WTC11 (cell line): ENCODE data around the gene SFT2D3. TPM values are rescaled to one million over a fixed set of nuclear protein-coding genes. Genes with fewer than 3 reads are reported as not detected.

ENCODE experiments used
- ATAC-seq: fragments of 200-7000 bp; cut with Tn5 transposase; 2 replicates; pipeline ENCODE4 v1.10.0; 2021; ENCODE audit warnings: mild to moderate bottlenecking, moderate library complexity
- CTCF ChIA-PET: fragments of 300-600 bp; sonication (Branson Sonifier 250); formaldehyde crosslinking; loops from one replicate; lab custom pipeline; 2021; ENCODE audit warnings: antibody characterized with exemption; lab: Charles Lee
- POLR2A ChIA-PET: fragments of 350-600 bp; sonication (Branson Sonifier 250); formaldehyde crosslinking; loops from one replicate; lab custom pipeline; 2021; ENCODE audit warnings: antibody characterized with exemption; lab: Charles Lee
- DNase-seq: peaks from one replicate; pipeline ENCODE4 v3.0.0; 2021; ENCODE audit warnings: low spot score
- H3K27ac Mint-ChIP-seq: 2 replicates; pipeline ENCODE4 v1.8.0; 2021; ENCODE audit warnings: mixed read lengths
- H3K27me3 Mint-ChIP-seq: 2 replicates; pipeline ENCODE4 v1.8.0; 2021; ENCODE audit warnings: low read depth, mild to moderate bottlenecking, moderate library complexity, mixed read lengths
- H3K36me3 Mint-ChIP-seq: 2 replicates; pipeline ENCODE4 v1.8.0; 2021; ENCODE audit warnings: mixed read lengths
- H3K4me1 Mint-ChIP-seq: 2 replicates; pipeline ENCODE4 v1.8.0; 2022; ENCODE audit warnings: mixed read lengths
- H3K4me3 Mint-ChIP-seq: 2 replicates; pipeline ENCODE4 v1.8.0; 2021; ENCODE audit warnings: mild to moderate bottlenecking, moderate library complexity, mixed read lengths
- H3K9me3 Mint-ChIP-seq: 2 replicates; pipeline ENCODE4 v1.8.0; 2021; ENCODE audit warnings: mixed read lengths
- ATF3 ChIP-seq: sonication (generic); formaldehyde crosslinking; conservative IDR thresholded peaks from 2 replicates; pipeline ENCODE4 v1.8.1; 2022; ENCODE audit warnings: mild to moderate bottlenecking, missing genetic modification reagents
- CBFB ChIP-seq: sonication (generic); formaldehyde crosslinking; IDR thresholded peaks from 2 replicates; pipeline ENCODE4 v1.8.1; 2022; ENCODE audit warnings: mild to moderate bottlenecking, low read depth, missing genetic modification reagents
- FOXJ3 ChIP-seq: sonication (generic); formaldehyde crosslinking; IDR thresholded peaks from 2 replicates; pipeline ENCODE4 v1.9.0; 2021; ENCODE audit warnings: missing genetic modification reagents, mild to moderate bottlenecking, borderline replicate concordance
- FOXP4 ChIP-seq: sonication (generic); formaldehyde crosslinking; IDR thresholded peaks from 2 replicates; pipeline ENCODE4 v1.8.0; 2022; ENCODE audit warnings: mild to moderate bottlenecking, missing genetic modification reagents
- HMGA2 ChIP-seq: fragments of 250-450 bp; sonication (Bioruptor Pico); IDR thresholded peaks from 2 replicates; pipeline ENCODE4 v1.4.0; 2021; ENCODE audit warnings: mild to moderate bottlenecking, moderate library complexity
- MLX ChIP-seq: sonication (generic); formaldehyde crosslinking; IDR thresholded peaks from 2 replicates; pipeline ENCODE4 v1.8.1; 2023; ENCODE audit warnings: mild to moderate bottlenecking, missing genetic modification reagents, moderate library complexity
- NFATC4 ChIP-seq: fragments of 250-450 bp; sonication (Bioruptor Pico); IDR thresholded peaks from 2 replicates; pipeline ENCODE4 v1.9.0; 2021; ENCODE audit warnings: mild to moderate bottlenecking
- NFE2L1 ChIP-seq: sonication (generic); formaldehyde crosslinking; IDR thresholded peaks from 2 replicates; pipeline ENCODE4 v1.8.1; 2023; ENCODE audit warnings: missing genetic modification reagents
- NFYB ChIP-seq: sonication (generic); formaldehyde crosslinking; conservative IDR thresholded peaks from 2 replicates; pipeline ENCODE4 v1.8.0; 2022; ENCODE audit warnings: low read depth, missing genetic modification reagents
- NR1H2 ChIP-seq: sonication (generic); formaldehyde crosslinking; IDR thresholded peaks from 2 replicates; pipeline ENCODE4 v1.9.0; 2021; ENCODE audit warnings: mild to moderate bottlenecking, moderate library complexity, missing genetic modification reagents
- RORB ChIP-seq: fragments of 250-450 bp; sonication (Bioruptor Pico); IDR thresholded peaks from 2 replicates; pipeline ENCODE4 v1.9.0; 2021; ENCODE audit warnings: mild to moderate bottlenecking
- total RNA-seq: library from RNA; stranded (reverse); gene quantifications from 3 replicates; pipeline ENCODE4 v1.2.3, GENCODE V29; 2021
- TF ChIP-seq, protein P1 (sequence below): sonication (generic); formaldehyde crosslinking; IDR thresholded peaks from 2 replicates; pipeline ENCODE4 v1.8.1; 2023; ENCODE audit warnings: mild to moderate bottlenecking, missing genetic modification reagents
- TF ChIP-seq, protein P2 (sequence below): fragments of 250-450 bp; sonication (Bioruptor Pico); IDR thresholded peaks from 2 replicates; pipeline ENCODE4 v1.8.0; 2021; ENCODE audit warnings: mild to moderate bottlenecking
- TF ChIP-seq, protein P3 (sequence below): sonication (generic); formaldehyde crosslinking; IDR thresholded peaks from 2 replicates; pipeline ENCODE4 v1.8.1; 2023; ENCODE audit warnings: mild to moderate bottlenecking, missing genetic modification reagents
- TF ChIP-seq, protein P4 (sequence below): sonication (generic); formaldehyde crosslinking; IDR thresholded peaks from 2 replicates; pipeline ENCODE4 v1.8.0; 2022; ENCODE audit warnings: mild to moderate bottlenecking, missing genetic modification reagents
- TF ChIP-seq, protein P5 (sequence below): fragments of 250-450 bp; sonication (Bioruptor Pico); IDR thresholded peaks from 2 replicates; pipeline ENCODE4 v1.9.0; 2021; ENCODE audit warnings: mild to moderate bottlenecking, borderline replicate concordance

The SFT2D3 gene
- total RNA-seq, 1 experiment from 2014 or later = 10.5 TPM

DNA sequence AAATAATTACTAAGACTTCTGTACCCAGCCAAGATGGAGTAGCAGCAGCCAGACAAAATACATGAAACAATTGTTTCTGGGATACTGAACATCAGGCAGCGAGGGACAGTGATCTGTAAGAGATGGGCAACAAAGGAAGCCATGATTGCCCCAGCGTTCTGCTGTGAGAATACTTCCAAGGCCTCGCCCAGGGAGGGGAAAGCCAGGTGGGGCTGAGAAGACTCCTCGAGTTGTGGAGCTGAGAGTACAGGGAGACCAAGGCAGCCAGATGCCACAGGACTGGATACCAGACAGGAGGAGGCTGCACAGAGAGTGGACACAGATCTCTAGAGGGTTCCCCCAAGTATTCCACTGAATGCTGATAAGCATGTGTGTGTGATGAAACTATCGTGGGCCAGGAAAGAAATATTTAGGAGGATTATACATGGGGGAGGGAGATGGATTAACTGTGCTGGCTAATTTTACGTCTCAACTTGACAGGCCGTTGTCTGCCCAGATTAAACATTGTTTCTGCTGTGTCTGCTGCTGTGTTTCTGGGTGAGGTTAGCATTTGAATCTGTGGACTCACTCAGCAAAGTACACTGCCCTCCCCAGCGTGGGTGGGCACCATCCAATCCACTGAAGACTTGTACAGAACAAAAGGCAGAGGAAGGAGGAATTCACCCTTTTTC is 15.8 kb upstream of the SFT2D3 start (continued):
- no peak for TF ChIP-seq FOXP4 (CRISPR knock-in tag)

- ChIA-PET POLR2A (no interaction called here), CTCF (interaction anchor here (0.9 kb wide), 1 partner anchor 26 kb away, joined by 3 read pairs; no protein-coding TSS in a partner anchor)
- ATAC-seq (no peak), DNase-seq (no peak)
- Mint-ChIP-seq H3K9me3 (peaks cover 41% of the 10 kb centered on the region), H3K36me3 (peaks cover 32% of the 10 kb centered on the region), H3K27ac (no peak overlapping the region), H3K27me3 (peaks cover 10% of the 10 kb centered on the region), H3K4me1 (no peaks in the 10 kb centered on the region), H3K4me3 (no peak overlapping the region)
- no peak for TF ChIP-seq HMGA2 (CRISPR knock-in tag)
- TF ChIP-seq FOXJ3 (CRISPR knock-in tag) = no peak
- TF ChIP-seq NFYB (CRISPR knock-in tag) = no peak
- no peak for TF ChIP-seq ATF3 (CRISPR knock-in tag)
- no peak for TF ChIP-seq MLX (CRISPR knock-in tag)
- TF ChIP-seq NFE2L1 (CRISPR knock-in tag) = no peak
- TF ChIP-seq, protein P1, sequence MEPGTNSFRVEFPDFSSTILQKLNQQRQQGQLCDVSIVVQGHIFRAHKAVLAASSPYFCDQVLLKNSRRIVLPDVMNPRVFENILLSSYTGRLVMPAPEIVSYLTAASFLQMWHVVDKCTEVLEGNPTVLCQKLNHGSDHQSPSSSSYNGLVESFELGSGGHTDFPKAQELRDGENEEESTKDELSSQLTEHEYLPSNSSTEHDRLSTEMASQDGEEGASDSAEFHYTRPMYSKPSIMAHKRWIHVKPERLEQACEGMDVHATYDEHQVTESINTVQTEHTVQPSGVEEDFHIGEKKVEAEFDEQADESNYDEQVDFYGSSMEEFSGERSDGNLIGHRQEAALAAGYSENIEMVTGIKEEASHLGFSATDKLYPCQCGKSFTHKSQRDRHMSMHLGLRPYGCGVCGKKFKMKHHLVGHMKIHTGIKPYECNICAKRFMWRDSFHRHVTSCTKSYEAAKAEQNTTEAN (CRISPR knock-in tag) = no peak
- TF ChIP-seq, protein P2, sequence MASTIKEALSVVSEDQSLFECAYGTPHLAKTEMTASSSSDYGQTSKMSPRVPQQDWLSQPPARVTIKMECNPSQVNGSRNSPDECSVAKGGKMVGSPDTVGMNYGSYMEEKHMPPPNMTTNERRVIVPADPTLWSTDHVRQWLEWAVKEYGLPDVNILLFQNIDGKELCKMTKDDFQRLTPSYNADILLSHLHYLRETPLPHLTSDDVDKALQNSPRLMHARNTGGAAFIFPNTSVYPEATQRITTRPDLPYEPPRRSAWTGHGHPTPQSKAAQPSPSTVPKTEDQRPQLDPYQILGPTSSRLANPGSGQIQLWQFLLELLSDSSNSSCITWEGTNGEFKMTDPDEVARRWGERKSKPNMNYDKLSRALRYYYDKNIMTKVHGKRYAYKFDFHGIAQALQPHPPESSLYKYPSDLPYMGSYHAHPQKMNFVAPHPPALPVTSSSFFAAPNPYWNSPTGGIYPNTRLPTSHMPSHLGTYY (CRISPR knock-in tag) = no peak
- no peak for TF ChIP-seq RORB
- TF ChIP-seq, protein P3, sequence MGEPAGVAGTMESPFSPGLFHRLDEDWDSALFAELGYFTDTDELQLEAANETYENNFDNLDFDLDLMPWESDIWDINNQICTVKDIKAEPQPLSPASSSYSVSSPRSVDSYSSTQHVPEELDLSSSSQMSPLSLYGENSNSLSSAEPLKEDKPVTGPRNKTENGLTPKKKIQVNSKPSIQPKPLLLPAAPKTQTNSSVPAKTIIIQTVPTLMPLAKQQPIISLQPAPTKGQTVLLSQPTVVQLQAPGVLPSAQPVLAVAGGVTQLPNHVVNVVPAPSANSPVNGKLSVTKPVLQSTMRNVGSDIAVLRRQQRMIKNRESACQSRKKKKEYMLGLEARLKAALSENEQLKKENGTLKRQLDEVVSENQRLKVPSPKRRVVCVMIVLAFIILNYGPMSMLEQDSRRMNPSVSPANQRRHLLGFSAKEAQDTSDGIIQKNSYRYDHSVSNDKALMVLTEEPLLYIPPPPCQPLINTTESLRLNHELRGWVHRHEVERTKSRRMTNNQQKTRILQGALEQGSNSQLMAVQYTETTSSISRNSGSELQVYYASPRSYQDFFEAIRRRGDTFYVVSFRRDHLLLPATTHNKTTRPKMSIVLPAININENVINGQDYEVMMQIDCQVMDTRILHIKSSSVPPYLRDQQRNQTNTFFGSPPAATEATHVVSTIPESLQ (CRISPR knock-in tag) = no peak
- no peak for TF ChIP-seq NR1H2 (CRISPR knock-in tag)
- TF ChIP-seq, protein P4, sequence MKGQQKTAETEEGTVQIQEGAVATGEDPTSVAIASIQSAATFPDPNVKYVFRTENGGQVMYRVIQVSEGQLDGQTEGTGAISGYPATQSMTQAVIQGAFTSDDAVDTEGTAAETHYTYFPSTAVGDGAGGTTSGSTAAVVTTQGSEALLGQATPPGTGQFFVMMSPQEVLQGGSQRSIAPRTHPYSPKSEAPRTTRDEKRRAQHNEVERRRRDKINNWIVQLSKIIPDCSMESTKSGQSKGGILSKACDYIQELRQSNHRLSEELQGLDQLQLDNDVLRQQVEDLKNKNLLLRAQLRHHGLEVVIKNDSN (CRISPR knock-in tag) = no peak
- no peak for TF ChIP-seq CBFB (CRISPR knock-in tag)
- TF ChIP-seq NFATC4 (CRISPR knock-in tag) = no peak
- TF ChIP-seq, protein P5, sequence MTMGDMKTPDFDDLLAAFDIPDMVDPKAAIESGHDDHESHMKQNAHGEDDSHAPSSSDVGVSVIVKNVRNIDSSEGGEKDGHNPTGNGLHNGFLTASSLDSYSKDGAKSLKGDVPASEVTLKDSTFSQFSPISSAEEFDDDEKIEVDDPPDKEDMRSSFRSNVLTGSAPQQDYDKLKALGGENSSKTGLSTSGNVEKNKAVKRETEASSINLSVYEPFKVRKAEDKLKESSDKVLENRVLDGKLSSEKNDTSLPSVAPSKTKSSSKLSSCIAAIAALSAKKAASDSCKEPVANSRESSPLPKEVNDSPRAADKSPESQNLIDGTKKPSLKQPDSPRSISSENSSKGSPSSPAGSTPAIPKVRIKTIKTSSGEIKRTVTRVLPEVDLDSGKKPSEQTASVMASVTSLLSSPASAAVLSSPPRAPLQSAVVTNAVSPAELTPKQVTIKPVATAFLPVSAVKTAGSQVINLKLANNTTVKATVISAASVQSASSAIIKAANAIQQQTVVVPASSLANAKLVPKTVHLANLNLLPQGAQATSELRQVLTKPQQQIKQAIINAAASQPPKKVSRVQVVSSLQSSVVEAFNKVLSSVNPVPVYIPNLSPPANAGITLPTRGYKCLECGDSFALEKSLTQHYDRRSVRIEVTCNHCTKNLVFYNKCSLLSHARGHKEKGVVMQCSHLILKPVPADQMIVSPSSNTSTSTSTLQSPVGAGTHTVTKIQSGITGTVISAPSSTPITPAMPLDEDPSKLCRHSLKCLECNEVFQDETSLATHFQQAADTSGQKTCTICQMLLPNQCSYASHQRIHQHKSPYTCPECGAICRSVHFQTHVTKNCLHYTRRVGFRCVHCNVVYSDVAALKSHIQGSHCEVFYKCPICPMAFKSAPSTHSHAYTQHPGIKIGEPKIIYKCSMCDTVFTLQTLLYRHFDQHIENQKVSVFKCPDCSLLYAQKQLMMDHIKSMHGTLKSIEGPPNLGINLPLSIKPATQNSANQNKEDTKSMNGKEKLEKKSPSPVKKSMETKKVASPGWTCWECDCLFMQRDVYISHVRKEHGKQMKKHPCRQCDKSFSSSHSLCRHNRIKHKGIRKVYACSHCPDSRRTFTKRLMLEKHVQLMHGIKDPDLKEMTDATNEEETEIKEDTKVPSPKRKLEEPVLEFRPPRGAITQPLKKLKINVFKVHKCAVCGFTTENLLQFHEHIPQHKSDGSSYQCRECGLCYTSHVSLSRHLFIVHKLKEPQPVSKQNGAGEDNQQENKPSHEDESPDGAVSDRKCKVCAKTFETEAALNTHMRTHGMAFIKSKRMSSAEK = no peak
These were observed 12.9 kb upstream of the SFT2D3 start for GRCh38 chr2:127688405-127688804.
